Esophagus muscularis mucosa (tissue), 4 donors: ENCODE results near the gene SETX. TPM values are rescaled to one million over a fixed set of nuclear protein-coding genes. Genes with fewer than 3 reads are reported as not detected.

Source experiments
- DNase-seq: peaks from one replicate; pipeline ENCODE4 v3.0.0-alpha.2; 2017; ENCODE audit errors: extremely low spot score
- H3K27ac ChIP-seq, 4 donors: fragments of 200-600 bp; sonication (generic); replicated peaks in 1 of 4; 1 replicate in 3 of 4; 2 replicates in 1 of 4; pipeline ENCODE4 v1.5.1; 2016 to 2019; ENCODE audit warnings: mild to moderate bottlenecking in 1 of 4
- H3K27me3 ChIP-seq, 4 donors: fragments of 200-600 bp; sonication (generic); one replicate each; pipeline versions ENCODE4 v1.5.1 to v1.6.0; 2016 to 2019
- H3K36me3 ChIP-seq, 4 donors: fragments of 200-600 bp; sonication (generic); one replicate each; pipeline ENCODE4 v1.5.1; 2016 to 2019
- H3K4me1 ChIP-seq, 4 donors: fragments of 200-600 bp; sonication (generic); one replicate each; pipeline ENCODE4 v1.5.1; 2016 to 2019
- H3K4me3 ChIP-seq, 4 donors: fragments of 200-600 bp; sonication (generic); 1 replicate in 2 of 4; 2 replicates in 2 of 4; pipeline ENCODE4 v1.5.1; 2016 to 2019; ENCODE audit warnings: mild to moderate bottlenecking in 4 of 4, moderate library complexity in 1 of 4
- H3K9me3 ChIP-seq, 4 donors: fragments of 200-600 bp; sonication (generic); 1 replicate in 3 of 4; 2 replicates in 1 of 4; pipeline ENCODE4 v1.5.1; 2016 to 2019
- EP300 ChIP-seq: sonication (generic); formaldehyde crosslinking; IDR thresholded peaks from one replicate; pipeline ENCODE4 v1.6.1; 2017; ENCODE audit warnings: antibody characterized with exemption
- POLR2A ChIP-seq: fragments of 450-650 bp; IDR thresholded peaks from one replicate; pipeline ENCODE4 v1.6.1; 2017; ENCODE audit warnings: antibody characterized with exemption, moderate library complexity, mild to moderate bottlenecking, low read depth
- POLR2AphosphoS5 ChIP-seq, 2 donors: sonication (generic); formaldehyde crosslinking; IDR thresholded peaks; one replicate each; pipeline ENCODE4 v1.6.1; 2017; ENCODE audit warnings: antibody characterized with exemption in 2 of 2
- WGBS: methylation state at CpG from one replicate; pipeline ENCODE4 v1.1.5; 2018; 5-methylcytosine and 5-hydroxymethylcytosine counted together
- intact Hi-C: fragments of 100-400 bp; cut with DNase I; formaldehyde crosslinking; loops from one replicate; pipeline ENCODE4 v1.15.1; 2023
- total RNA-seq, 4 donors: library from RNA; depleted of rRNA; stranded (reverse); fragments of >200 nt; gene quantifications; one replicate each; pipeline versions ENCODE4 v1.1.0 to v1.2.1, GENCODE V29; 2016
- TF ChIP-seq, protein P1 (sequence below), 3 experiments: fragments of 200-600 bp in 2 of 3; fragments of 450-650 bp in 1 of 3; sonication (generic) in 2 of 3; IDR thresholded peaks; one replicate each; pipeline ENCODE4 v1.5.1; 2017 to 2019; ENCODE audit warnings: antibody characterized with exemption in 3 of 3, mild to moderate bottlenecking in 2 of 3, moderate library complexity in 1 of 3

The SETX gene
- total RNA-seq, 4 donors from 2014 or later = 44.1 to 46.9 (median 45.9) TPM

DNA sequence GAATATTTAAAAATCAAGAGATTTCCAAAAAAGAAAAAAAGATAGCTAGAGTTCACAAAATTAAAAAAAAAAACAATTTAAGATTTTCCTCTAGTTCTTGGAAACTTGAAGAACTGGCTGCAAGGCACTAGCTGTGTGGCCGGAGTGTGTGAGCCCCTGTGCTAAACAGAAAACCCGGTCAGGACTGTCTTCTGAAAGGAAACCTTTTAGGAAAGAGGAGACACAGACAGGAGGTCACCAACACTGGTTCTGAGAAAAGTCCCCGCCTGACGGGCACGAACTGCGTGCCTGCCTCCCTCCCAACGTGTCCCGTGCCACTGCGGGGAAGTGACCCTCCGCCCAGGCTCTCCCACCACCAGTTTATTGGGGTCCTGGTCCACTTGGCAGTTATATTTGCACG is 36.7 kb upstream of the SETX start:
- intact Hi-C loops = no loop called here
- 90% methylated on average over 9 of the region's 11 CpGs for WGBS
- no peak for TF ChIP-seq POLR2A
- no peak for TF ChIP-seq POLR2AphosphoS5 (IDR thresholded peaks at IDR 0.05)
- TF ChIP-seq EP300 = no peak
- TF ChIP-seq, protein P1, sequence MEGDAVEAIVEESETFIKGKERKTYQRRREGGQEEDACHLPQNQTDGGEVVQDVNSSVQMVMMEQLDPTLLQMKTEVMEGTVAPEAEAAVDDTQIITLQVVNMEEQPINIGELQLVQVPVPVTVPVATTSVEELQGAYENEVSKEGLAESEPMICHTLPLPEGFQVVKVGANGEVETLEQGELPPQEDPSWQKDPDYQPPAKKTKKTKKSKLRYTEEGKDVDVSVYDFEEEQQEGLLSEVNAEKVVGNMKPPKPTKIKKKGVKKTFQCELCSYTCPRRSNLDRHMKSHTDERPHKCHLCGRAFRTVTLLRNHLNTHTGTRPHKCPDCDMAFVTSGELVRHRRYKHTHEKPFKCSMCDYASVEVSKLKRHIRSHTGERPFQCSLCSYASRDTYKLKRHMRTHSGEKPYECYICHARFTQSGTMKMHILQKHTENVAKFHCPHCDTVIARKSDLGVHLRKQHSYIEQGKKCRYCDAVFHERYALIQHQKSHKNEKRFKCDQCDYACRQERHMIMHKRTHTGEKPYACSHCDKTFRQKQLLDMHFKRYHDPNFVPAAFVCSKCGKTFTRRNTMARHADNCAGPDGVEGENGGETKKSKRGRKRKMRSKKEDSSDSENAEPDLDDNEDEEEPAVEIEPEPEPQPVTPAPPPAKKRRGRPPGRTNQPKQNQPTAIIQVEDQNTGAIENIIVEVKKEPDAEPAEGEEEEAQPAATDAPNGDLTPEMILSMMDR (IDR thresholded peaks at IDR 0.05) = no peak

GRCh38 chr9:132390966-132391365 is 36.2 kb upstream of the SETX start:
- intact Hi-C loops = no loop called here
- no peak for DNase-seq
- Histone ChIP-seq H3K9me3 (no peaks in the 10 kb centered on the region), H3K4me3 (no peak overlapping the region), H3K27me3 (no peaks in the 10 kb centered on the region), H3K4me1 (no peaks in the 10 kb centered on the region), H3K36me3 (peaks cover 81 to 100% (median 96%) of the 10 kb centered on the region in 4 donors), H3K27ac (no peak overlapping the region)
- TF ChIP-seq, protein P1 (IDR thresholded peaks at IDR 0.05) = no peak
- TF ChIP-seq POLR2A (no peak), POLR2AphosphoS5 (IDR thresholded peaks at IDR 0.05) (no peak), EP300 (no peak)
- 78% methylated on average over 7 of the region's 7 CpGs for WGBS

More for the DNA sequence above, 36.7 kb upstream of the SETX start:
- Histone ChIP-seq H3K27ac (no peak overlapping the region), H3K9me3 (no peaks in the 10 kb centered on the region), H3K27me3 (no peaks in the 10 kb centered on the region), H3K4me3 (no peak overlapping the region), H3K4me1 (no peaks in the 10 kb centered on the region), H3K36me3 (peaks cover 81 to 100% (median 96%) of the 10 kb centered on the region in 4 donors)
- no peak for DNase-seq

DNA sequence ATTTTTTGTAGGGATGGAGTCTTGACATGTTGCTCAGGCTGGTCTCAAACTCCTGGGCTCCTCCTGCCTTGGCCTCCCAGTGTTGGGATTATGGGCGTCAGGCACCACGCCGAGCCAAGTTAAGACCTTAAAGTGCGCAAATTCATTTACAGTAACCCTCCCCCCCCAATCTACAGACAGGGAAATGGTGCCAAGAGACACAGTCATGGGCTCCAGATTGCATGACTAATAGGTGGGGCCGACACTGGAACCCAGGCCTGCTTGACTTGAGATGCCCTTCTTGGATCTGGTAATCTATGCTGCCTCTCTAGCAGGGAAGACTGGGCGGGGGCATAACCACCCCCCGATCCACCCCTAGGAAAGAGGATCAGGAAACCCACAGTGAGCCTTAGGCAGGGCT is 32.3 kb upstream of the SETX start:
- H3K36me3 ChIP-seq = peaks cover 72 to 100% (median 90%) of the 10 kb centered on the region in 4 donors
- H3K4me1 ChIP-seq = no peaks in the 10 kb centered on the region
- TF ChIP-seq, protein P1 (IDR thresholded peaks at IDR 0.05) = no peak
- TF ChIP-seq POLR2A (no peak), EP300 (no peak), POLR2AphosphoS5 (IDR thresholded peaks at IDR 0.05) (no peak)
- H3K27me3 ChIP-seq = no peaks in the 10 kb centered on the region
- no peak for DNase-seq
- no peak overlapping the region for H3K27ac ChIP-seq
- no peak overlapping the region for H3K4me3 ChIP-seq
- intact Hi-C loops = no loop called here
- 86% methylated on average over 3 of the region's 7 CpGs for WGBS
- no peaks in the 10 kb centered on the region for H3K9me3 ChIP-seq

DNA sequence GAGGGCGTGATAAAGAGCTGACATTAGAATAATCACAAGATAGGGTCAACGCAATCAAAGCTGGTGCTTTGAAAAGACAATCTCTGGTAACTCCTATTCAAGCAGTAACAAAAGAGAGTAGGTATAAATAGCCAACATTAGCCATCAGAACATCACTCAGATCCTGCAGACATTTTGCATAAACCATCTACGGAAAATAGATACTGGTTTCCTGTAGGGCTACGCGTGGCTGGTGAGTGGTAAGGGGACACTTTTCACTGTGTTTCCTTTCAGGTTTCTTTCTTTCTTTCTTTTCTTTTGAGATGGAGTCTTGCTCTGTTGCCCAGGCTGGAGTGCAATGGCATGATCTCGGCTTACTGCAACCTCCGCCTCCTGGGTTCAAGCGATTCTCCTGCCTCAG is 29.6 kb upstream of the SETX start:
- no peaks in the 10 kb centered on the region for H3K9me3 ChIP-seq
- TF ChIP-seq, protein P1 (IDR thresholded peaks at IDR 0.05) = no peak
- TF ChIP-seq POLR2AphosphoS5 (IDR thresholded peaks at IDR 0.05) = no peak
- no peak for TF ChIP-seq POLR2A
- no peak for TF ChIP-seq EP300
- peaks cover 50 to 100% (median 82%) of the 10 kb centered on the region in 4 donors for H3K36me3 ChIP-seq
- no peaks in the 10 kb centered on the region for H3K4me1 ChIP-seq
- no peak for DNase-seq
- WGBS = 94% methylated on average over 8 of the region's 8 CpGs
- intact Hi-C loops = no loop called here
- no peak overlapping the region for H3K4me3 ChIP-seq
- H3K27ac ChIP-seq = no peak overlapping the region
- H3K27me3 ChIP-seq = no peaks in the 10 kb centered on the region

GRCh38 chr9:132383462-132383883 is 28.7 kb upstream of the SETX start:
- Histone ChIP-seq H3K36me3 (peaks cover 50 to 100% (median 83%) of the 10 kb centered on the region in 4 donors), H3K4me3 (no peak overlapping the region), H3K27ac (no peak overlapping the region), H3K27me3 (no peaks in the 10 kb centered on the region), H3K4me1 (no peaks in the 10 kb centered on the region), H3K9me3 (no peaks in the 10 kb centered on the region)
- intact Hi-C loops = no loop called here
- TF ChIP-seq POLR2A (no peak), EP300 (no peak), POLR2AphosphoS5 (IDR thresholded peaks at IDR 0.05) (no peak)
- TF ChIP-seq, protein P1 (IDR thresholded peaks at IDR 0.05) = no peak
- WGBS = 86% methylated on average over 10 of the region's 10 CpGs
- no peak for DNase-seq
